Measurements from ENCODE around the gene MCC.
A peak's percentile ranks its signal among the peaks of the same experiment; 100 is the strongest.
"Not testable (repeated sequence)": the region's sequence is repeated elsewhere in the genome, so short reads cannot be mapped to it uniquely, and the experiment has no call there.

MCC gene

DNA sequence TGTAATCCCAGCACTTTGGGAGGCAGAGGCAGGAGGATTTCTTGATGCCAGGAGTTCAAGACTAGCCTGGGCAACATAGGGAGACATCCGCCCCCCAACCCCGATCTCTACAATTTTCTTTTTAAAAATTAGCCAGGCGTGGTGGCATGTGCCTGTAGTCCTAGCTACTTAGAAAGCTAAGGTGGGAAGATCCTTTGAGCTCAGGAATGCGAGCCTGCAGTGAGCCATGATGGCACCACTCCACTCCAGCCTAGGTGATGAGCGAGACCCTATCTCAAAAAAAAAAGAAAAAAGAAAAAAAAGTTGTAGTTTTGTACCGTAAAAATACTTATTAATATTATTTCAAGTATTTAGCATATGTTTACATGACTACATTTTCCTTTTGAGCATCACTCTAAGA is 82.7 kb downstream of the MCC start:
- no peak for DNase-seq

DNA sequence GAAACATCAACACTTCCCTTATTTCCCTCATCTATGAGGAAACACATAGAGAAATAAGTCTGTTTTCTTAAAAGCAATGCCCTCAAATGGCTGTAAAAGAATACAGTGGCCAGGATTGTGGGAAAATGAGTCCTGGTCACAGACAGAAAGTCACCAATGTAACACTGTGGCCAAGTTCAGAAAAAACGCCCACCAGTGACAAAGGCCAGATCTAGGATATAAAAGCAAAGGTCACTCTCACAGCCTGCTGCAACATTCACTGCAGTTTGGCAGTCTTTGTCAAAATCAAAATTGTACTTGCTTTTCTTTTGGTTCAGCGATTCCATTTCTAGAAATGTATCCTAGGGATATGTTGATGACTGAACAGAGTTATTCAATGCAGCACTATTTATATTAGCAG is 84.0 kb downstream of the MCC start:
- DNase-seq, result no peak

DNA sequence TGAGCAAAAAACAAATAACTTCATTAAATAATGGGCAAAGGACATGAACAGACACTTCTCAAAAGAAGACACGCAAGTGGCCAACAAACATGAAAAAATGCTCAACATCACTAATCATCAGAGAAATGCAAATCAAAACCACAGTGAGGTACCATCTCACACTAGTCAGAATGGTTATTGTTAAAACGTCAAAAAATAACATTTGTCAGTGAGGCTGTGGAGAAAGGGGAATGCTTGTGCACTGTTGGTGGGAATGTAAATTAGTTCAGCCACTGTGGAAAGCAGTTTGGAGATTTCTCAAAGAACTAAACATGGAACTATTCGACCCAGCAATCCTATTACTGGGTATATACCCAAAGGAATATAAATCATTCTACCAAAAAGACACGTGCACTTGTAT is 90.3 kb downstream of the MCC start:
- not testable (repeated sequence) for DNase-seq

DNA sequence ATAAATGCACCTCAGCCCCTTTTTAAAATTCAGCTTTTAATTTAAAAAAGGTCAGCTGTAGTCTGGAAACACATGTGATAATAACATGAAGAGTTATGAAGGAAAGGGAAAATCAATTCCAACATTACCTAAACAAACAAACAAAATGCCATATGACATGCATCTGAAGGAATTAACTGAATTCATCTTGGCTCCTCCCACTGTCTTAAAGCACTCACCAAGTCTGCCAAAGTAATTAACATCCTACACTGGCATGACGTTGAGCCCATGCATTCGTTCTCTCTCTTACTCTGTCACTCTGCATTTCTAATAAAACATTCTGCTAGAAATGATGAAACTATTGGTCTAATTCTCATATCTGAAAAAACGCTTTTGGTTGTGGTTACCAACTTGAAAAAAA is 91.2 kb downstream of the MCC start:
- DNase-seq, result no peak

DNA sequence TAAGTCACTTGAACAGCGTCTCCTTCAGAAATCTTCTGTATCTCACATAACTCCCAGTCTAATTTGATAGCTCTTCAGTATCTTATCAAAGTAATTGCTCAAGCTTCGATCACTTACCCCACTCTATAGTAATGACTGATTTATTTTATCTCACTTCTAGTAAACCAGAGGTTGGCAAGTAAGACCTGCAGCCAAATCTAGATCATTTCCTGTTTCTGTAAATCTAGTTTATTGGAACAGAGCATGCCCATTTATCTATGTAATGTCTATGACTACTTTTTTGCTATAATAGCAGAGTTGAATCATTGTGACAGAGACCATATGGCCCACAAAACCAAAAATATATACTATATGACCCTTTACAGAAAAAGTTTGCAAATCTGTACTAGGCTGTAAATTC is 93.6 kb downstream of the MCC start:
- DNase-seq, result no peak

DNA sequence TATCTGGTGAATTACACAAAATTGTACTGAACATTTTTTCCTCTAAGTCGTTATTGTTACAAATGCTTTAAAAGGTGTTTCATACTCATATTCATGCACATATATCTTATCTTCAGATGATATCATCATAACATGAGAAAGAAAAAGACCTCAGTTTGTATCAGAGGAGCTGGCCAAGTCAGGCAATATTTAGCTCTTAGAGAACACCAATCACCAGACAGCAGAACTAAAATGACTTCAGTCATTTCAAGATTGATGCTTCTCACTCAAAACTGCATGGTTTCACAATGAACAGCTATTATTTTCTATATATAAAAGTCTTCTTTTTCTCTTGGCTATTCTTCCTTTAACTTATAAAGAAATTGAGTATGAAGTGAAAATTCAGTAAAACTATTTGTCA is 98.0 kb downstream of the MCC start:
- DNase-seq, result no peak

DNA sequence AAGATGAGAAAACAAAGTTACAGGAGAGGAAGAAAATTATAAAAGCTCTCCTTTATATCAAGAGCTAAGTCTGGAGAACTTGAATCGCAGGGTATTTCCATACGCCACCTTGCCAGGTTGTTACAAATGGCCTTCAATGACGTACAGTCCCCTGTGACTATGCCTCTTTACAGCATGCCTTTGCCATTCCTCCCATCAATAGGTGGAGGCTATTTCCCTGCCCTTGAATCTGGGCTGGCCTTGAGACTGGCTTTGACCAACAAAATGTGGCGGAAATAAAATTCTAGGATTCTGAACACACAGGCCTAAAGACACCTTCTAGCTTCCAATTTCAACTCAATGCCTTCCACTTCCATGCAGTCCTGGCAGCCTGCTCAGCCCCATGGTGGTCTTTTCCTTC is 99.1 kb downstream of the MCC start:
- no peak for DNase-seq

DNA sequence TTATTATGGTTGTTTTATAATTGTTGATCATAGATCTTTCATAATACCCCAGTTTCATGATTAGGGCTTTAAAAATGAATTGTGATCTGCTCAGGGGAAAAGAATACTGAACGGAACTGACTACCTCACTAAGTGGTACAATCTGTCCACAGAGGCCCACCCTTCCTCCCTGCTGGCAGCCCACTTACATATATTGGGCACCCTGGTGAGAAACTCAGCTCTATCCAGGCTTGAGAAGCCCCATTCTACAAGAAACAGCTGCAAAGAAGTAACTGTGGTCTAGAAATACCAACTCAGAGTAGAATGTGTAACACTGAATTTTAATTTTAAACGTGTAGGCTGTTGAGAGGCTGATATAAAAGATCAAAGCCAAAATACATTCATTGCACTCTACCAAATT is 100.4 kb downstream of the MCC start:
- no peak for DNase-seq

DNA sequence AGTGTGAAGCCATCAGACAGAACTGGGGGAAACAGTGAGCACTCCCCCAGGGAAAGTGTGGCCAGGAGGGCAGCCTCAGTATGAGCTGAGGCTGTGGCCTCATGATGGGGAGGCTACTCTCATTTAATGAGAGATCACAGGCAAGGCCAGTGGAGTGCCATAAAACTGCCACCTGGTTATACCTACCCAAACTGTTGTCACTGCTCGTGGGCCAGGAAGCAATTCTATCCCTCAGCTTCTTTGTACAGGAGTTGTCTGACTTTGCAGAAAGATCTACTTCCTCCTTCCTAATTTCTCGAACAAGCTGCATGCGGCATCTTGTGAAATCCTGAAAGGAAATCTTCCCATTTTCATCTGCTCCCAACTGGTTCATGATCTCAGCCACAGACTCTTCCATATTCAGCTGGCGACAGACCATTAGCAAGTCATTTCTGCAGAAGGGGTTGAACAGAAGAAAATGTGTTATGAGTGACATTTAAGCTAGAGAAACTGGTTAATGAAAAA is 103.4 kb downstream of the MCC start:
- no peak for DNase-seq

DNA sequence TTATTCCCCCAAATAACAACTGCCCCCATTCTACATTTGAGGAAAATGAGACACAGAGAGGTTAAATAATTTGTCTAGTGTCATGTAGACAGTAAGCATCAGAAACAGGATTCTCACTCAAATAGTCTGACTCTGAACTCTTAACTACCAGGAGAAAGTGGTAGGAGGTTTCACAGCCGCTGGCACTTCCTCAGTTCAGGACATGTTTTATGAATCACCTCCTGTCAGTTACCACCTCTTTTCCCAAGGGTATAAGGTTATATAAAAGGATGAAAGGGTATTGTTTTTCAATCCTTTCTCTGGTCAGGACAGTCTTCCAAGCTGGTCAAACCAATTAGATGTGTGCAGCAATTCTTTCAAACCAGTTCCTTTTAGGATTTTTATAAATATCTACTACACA is 105.5 kb downstream of the MCC start:
- no peak for DNase-seq

DNA sequence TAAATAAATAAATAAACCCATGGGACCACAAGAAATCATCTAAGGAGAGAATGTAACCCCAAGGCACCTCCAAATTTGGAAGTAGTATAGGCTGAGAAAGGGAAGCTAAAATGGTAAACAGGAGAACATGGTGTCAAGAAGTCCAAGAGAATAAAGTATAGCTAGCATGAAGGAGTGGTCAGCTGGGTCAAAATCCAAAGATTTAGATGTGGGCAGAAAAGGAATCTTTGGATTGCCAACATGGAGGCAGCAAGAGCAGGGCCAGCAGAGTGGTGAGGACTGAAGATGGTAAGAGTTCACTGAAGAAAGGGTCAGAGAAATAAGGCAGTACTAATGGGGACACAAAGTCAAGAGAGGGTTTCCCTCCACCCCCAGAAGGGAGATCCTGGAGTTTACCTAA is 106.5 kb downstream of the MCC start:
- no peak for DNase-seq

DNA sequence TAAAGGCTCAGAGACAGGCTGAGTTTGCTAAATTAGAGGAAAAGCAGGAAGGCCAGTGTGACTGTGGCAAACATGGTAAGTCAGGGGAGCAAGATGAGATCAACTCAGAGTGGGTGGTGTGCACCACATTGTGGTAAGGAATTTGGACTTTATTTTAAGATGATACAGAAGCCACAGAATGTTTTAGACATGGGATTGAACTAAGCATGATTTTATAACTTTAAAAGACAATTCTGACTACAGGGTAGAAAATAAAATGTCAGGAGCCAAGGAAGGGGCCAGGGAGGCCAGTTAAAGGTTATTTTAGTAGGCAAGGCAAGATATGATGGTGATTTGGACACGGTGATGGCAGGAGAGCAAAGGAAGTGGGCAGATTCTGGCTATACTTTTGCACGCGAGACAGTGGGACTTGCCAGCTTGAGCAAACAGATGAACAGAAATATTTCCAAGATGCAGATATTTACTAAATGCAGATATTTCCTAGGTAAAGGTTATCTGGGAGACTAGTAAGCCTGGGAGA is 107.4 kb downstream of the MCC start:
- DNase-seq, result no peak

DNA sequence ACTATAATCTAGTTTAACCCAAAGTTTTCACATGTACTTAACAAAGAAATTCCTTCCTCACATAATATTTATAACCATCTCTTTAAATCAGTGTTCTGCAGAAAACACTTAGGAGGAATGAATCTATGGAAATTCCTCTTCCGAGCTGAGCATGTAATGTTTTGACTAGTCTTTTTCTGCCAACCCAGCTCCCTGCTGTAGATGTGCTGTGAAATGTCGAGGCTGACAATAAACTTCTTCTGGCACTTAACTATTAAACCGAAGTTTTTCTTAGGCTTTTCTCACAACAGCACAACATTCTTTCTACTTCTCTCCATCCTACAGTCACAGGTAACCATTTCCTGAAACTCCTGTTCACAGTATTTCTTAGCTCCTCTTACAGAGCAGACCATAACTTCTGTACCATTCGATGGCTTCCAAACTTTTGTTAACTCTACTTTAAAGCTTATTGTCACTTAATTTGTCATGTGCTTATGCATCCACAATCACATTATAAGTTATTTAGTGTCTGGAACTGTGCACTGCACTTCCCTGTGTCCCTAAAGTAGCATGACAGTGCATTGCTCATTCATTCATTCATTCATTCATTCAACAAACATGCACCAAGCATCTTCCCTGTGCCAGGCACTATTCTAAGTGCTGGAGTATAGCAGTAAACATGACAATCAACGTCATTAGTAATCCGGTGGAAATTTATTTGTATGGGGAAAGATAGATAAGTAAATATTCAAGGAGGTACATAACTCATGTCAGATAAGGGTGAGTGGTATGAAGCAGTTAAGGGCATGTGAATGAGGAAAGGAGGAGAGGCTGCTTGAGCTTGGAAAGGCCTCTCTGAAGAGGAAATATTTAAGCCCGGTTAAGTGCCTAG is 108.1 kb downstream of the MCC start:
- no peak for DNase-seq

DNA sequence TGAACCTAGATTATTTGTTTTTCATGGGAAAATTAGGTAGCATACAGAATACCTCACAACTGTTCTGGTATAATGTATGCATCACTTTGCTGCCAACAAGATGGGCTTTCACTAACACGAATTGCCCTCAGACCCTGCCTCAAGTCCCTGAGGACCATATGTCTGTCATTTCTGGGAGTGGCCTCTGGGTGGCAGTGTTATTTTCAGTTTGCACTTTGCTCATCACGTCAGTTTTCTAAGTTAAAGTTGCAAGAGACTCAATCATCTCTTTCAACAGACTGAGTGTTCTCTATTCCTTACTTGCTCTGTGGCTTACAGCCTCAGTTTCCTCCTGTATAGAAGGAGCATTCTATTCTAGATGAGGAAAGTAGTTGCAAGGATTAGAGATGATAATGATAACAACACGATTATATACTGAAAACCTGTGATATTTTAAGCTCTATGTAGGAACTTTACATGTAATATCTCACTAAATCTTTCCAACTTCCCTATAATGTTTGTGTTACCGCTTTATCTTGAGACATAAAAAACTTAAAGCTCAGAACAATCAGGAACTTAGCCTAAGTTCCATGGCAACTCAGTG is 109.2 kb downstream of the MCC start:
- DNase-seq, result peak; percentile 64 to 68

DNA sequence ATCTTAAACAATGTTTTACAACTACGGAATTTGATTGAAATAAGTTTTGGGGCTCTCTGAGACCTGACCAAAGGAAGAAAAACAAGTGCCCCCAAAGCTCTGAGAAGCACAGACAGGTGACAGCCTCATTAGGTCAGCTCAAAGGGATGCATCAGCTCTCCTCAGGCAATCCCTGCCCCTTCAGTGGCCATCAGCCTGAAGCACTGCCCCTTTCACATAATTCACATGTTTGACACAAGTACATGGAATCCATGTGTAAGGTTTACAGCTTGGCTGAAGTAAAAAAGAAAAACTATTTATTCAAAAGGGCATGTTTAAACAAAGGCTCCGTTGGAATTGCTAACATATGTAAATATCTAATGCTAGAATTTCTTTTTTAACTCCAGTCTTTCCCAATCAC is 109.7 kb downstream of the MCC start:
- no peak for DNase-seq

DNA sequence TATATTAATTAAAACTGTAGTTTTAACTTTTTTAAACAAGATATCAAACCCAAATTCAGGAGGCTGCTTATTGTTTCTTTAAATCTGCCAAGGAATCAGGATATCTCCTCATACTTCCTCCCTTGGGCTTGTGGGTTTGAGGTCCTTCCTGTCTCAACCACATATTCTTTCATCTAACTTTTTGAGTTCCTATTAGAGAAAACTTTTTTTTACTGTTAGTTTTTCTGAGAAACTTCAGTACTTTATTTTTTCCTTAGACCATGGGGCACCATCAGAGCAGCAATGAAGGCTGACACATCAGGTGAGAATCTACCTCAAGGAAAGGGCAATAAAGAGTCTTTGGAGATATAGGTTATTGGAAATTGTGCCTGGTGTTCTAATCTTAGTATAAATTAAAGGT is 110.2 kb downstream of the MCC start:
- no peak for DNase-seq

DNA sequence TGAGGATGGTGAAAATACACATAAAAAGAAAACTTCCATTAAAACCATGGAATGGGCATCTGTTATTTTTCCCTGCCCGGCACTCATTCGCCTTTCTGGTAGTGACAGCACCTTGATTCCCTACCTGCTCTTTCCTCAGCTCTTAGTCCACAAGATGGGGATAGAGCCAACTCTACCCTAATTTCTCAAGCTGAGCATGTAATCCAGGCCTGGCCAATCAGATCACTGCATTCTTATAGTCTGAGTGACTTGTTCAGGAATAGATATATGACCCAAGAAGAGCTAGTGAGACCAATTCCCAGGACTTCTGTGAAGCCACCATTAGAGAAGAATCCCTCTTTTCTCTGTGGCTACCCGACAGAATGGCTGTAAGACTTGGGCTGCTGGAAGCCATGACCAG is 111.6 kb downstream of the MCC start:
- no peak for DNase-seq

DNA sequence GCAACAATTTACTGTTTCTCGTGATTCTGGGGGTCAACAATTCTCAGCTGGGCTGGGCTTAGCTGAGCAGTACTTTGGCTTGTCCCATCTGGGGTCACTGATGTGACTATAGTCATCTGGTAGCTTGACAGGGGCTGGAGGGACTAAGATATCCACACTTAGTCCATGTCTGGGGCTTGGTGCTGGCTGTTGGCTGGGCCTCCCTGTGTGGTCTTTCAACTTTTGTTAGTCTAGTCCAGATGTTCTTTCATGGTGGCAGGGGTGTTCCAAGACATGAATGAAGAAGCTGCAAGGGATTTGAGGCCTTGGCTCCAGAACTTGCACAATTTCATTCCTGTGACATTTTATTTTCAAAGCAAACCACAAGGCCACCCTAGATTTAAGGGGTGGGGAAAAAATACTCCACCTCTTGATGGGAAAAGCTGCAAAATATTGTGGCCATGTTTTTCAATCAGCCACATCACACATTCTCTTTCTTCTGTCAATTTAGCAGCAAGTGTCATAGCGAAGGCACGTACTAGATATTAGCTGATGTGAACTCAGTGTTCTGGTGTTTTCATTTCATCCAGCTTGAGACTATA is 112.7 kb downstream of the MCC start:
- DNase-seq, result no peak

DNA sequence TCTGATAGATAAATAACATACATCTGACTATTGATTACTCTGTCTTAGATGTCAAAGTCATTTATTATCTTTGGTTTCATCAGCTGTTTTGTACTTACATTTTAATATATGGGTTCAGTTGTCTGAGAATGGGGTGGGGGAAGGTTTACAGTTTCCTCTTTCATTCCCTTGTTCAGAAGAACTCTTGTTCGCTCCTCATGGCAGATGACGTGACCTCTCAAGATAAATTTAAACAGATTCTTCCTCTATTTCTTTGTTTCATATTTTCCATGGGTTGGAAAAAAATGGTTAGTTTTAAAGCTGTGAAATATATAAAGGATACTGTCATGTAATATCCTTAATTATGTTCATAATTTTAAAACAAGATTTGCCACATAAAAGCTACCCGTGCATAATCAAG is 114.8 kb downstream of the MCC start:
- no peak for DNase-seq

DNA sequence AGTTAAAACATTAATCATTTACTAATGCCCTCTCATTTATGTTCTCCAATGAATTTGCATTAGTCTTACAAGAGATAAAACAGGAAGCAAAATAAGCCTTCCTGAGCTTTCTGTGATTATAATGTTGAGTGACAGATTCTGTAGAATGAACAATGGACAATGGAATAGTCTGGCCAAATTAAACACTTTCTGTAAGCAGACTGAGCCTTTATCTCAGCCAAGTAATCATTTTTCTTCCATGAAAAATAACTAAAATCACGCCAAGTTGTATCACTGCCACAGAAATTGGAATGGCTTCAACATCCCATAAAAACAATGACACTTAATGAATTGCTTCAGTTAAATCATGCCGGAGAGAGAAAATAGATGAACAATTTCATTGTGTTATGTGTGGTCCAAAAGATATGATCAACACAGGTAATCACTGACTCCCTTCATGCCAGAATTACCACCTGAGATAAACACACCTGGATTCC is 116.5 kb downstream of the MCC start:
- DNase-seq, result no peak

DNA sequence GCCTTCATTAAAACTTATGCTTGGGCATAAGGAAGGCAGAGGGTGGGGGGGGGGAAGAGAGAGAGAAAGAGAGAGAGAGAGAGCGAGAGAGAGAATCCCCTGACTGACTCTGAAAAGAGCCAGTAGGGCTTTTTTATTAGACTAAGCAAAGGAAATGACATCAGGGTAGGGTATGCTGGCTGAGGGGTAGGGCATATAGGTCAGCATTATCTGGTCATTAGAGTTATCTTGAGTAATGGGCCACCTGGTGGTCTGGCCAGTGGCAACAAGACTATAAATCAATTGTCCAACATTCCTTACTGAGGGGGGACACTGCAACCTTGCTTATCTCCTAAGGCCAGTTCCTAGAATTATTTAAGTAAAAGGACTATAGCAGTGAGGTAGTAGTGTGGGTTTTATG is 120.7 kb downstream of the MCC start:
- no peak for DNase-seq

DNA sequence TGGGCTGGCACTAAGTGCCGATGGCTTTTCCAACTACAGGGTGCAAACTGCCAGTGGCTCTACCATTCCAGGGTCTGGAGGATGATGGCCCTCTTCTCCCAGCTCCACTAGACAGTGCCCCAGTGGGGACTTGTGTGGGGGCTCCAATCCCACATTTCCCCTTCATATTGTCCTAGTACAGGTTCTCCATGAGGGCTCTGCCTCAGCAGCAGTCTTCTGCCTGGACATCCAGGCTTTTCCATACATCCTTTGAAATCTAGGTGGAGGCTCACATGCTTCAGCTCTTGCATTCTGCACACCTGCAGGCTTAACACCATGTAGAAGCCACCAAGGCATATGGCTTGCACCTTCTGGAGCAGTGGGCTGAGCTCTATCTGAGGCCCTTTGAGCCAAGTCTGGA is 123.8 kb downstream of the MCC start:
- no peak for DNase-seq

DNA sequence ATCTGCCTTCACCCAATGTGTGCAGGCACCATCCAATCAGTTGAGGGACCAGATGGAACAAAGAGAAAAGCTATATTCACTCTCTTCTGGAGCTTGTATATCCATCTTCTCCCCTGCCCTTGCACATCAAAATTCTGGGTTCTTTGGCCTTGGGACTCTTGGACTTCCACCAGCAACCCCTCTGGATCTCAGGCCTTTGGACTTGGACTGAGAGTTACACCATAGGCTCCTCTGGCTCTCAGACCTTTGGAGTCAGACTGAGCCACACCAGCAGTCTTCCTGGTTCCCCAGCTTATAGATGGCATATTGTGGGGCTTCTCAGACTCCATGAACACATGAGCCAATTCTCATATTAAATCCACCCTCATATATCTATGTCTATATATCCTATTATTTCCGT is 126.6 kb downstream of the MCC start:
- DNase-seq, result no peak

DNA sequence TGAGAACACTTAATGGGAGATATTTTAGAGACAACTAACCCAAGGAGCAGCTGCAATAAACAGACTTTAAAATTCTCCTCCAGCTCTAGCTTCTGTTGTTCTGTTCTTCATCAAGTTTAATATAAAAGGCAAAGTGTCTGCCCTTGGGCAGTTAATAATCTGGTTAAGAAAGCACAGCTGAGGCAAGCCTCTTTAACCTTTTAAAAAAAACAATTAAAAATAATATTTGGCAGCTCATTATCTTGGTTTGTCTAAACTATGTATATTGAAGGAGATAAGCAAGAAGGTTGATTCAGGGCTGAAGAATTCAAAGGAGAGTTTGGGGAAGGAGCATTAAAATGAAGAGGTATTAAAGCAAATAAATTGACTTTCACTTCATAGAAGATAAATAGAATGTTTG is 128.8 kb downstream of the MCC start:
- no peak for DNase-seq

All from stimulated activated CD4-positive, alpha-beta T cell treated with anti-CD3 and anti-CD28 coated beads, Interleukin-2, amount 100 ng/mL, for 24 hours (primary cell).